K562 (cell line): Measurements from ENCODE around the gene TMSB15C. TPM values are rescaled to one million over a fixed set of nuclear protein-coding genes. Genes with fewer than 3 reads are reported as not detected.

Experiments
- ATAC-seq: fragments of 200-7000 bp; cut with Tn5 transposase; 3 replicates; pipeline ENCODE4 v1.9.1; 2020; ENCODE audit warnings: moderate library complexity
- BruUV-seq: library from RNA; stranded (reverse); fragments of 400-500 nt; replicated peaks from 2 replicates; lab custom pipeline; 2021; lab: Mats Ljungman, UMichigan
- CTCF ChIA-PET: fragments of 300-600 bp; formaldehyde crosslinking; extraction: SDS; loops from one replicate; lab custom pipeline; 2021; ENCODE audit warnings: low intra/inter-chr PET ratio; lab: Yijun Ruan, JAX
- POLR2A ChIA-PET: fragments of 300-600, 350-650 bp; sonication (Branson Sonifier 250); formaldehyde crosslinking; extraction: SDS; loops from one replicate; lab custom pipeline; 2021; ENCODE audit warnings: antibody characterized with exemption, inconsistent platforms; lab: Yijun Ruan, JAX
- DNase-seq, 4 experiments: peaks; one replicate each; pipeline versions ENCODE4 v3.0.0 to v3.0.0-alpha.2; 2011 to 2018; ENCODE audit warnings: low spot score in 3 of 4, mixed read lengths in 3 of 4; ENCODE audit errors: extremely low read depth in 1 of 4
- FAIRE-seq: peaks from 2 replicates; lab custom pipeline; 2011; peaks lifted over from hg19 to GRCh38; lab: Jason Lieb, UNC
- H2AFZ ChIP-seq: 2 replicates; pipeline ENCODE4 v1.6.0; 2011; ENCODE audit warnings: low read depth, low read length, control low read depth, inconsistent platforms
- H3K27ac ChIP-seq: fragments of 200-600 bp; 3 replicates; pipeline ENCODE4 v1.8.0; 2011; ENCODE audit warnings: low read depth, mild to moderate bottlenecking, control low read depth, inconsistent platforms, low read length, moderate library complexity, mixed read lengths; ENCODE audit errors: extremely low read depth
- H3K27me3 ChIP-seq, 2 experiments: fragments of 300-600 bp in 1 of 2; 2 replicates in 1 of 2; 3 replicates in 1 of 2; pipeline versions ENCODE4 v1.6.0 to v1.8.0; 2011; ENCODE audit warnings: inconsistent platforms in 2 of 2, low read length in 2 of 2, mild to moderate bottlenecking in 1 of 2, mixed read lengths in 1 of 2, moderate library complexity in 1 of 2; ENCODE audit not compliant: control insufficient read depth in 2 of 2, insufficient read depth in 2 of 2
- H3K36me3 ChIP-seq: fragments of 300-600 bp; 3 replicates; pipeline ENCODE4 v1.8.0; 2011; ENCODE audit warnings: mild to moderate bottlenecking, low read length, inconsistent platforms; ENCODE audit not compliant: control insufficient read depth, insufficient read depth
- H3K4me1 ChIP-seq, 2 experiments: fragments of 200-600 bp in 1 of 2; replicated peaks in 1 of 2; 2 replicates in 1 of 2; 3 replicates in 1 of 2; pipeline versions ENCODE4 v1.5.1 to v1.8.0; 2011; ENCODE audit warnings: inconsistent platforms in 2 of 2, low read length in 2 of 2, mild to moderate bottlenecking in 1 of 2, mixed read lengths in 1 of 2, moderate library complexity in 1 of 2; ENCODE audit not compliant: control insufficient read depth in 2 of 2, insufficient read depth in 2 of 2
- H3K4me2 ChIP-seq: 2 replicates; pipeline ENCODE4 v1.6.1; 2011; ENCODE audit warnings: low read length, control low read depth, inconsistent platforms, mixed read lengths; ENCODE audit not compliant: insufficient read depth
- H3K4me3 ChIP-seq: fragments of 200-600 bp; sonication (generic), shearing (Covaris generic); 2 replicates; pipeline ENCODE4 v1.5.1; 2016; ENCODE audit warnings: control low read depth, inconsistent platforms
- H3K79me2 ChIP-seq: fragments of 200-600 bp; 3 replicates; pipeline ENCODE4 v1.8.0; 2011; ENCODE audit warnings: low read length, inconsistent platforms; ENCODE audit not compliant: control insufficient read depth, insufficient read depth
- H3K9ac ChIP-seq, 2 experiments: 2 replicates each; pipeline versions ENCODE4 v1.6.0 to v1.6.1; 2011; ENCODE audit warnings: low read depth in 2 of 2, low read length in 2 of 2, control low read depth in 1 of 2, inconsistent platforms in 1 of 2, mild to moderate bottlenecking in 1 of 2, mixed read lengths in 1 of 2; ENCODE audit not compliant: insufficient read depth in 1 of 2
- H3K9me1 ChIP-seq: one replicate; pipeline ENCODE4 v1.6.0; 2011; ENCODE audit warnings: inconsistent platforms, mild to moderate bottlenecking, low read length, moderate library complexity; ENCODE audit not compliant: control insufficient read depth, insufficient read depth
- H3K9me3 ChIP-seq: replicated peaks from 2 replicates; pipeline ENCODE4 v1.5.1; 2011; ENCODE audit warnings: low read depth, low read length, inconsistent platforms; ENCODE audit not compliant: control insufficient read depth, insufficient read depth
- H4K20me1 ChIP-seq: replicated peaks from 2 replicates; pipeline ENCODE4 v1.6.1; 2011; ENCODE audit warnings: low read length, inconsistent platforms, mixed read lengths; ENCODE audit not compliant: control insufficient read depth, insufficient read depth
- CXXC5 ChIP-seq: fragments of 250-450 bp; sonication (Bioruptor Pico); IDR thresholded peaks from 2 replicates; pipeline ENCODE4 v1.8.0; 2022; ENCODE audit warnings: inconsistent platforms, mild to moderate bottlenecking, moderate library complexity
- HNRNPL ChIP-seq: fragments of 200-400 bp; formaldehyde crosslinking; IDR thresholded peaks from 2 replicates; pipeline ENCODE4 v1.6.1; 2017; ENCODE audit warnings: low read depth, mild to moderate bottlenecking, low read length
- MAFG ChIP-seq: fragments of 450-650 bp; conservative IDR thresholded peaks from 2 replicates; pipeline ENCODE4 v1.6.1; 2016; ENCODE audit warnings: missing genetic modification characterization, missing compliant biosample characterization
- RNF2 ChIP-seq: sonication (generic); IDR thresholded peaks from 2 replicates; pipeline ENCODE4 v1.6.1; 2016
- RUNX1 ChIP-seq: sonication (generic); IDR thresholded peaks from 2 replicates; pipeline ENCODE4 v1.6.1; 2016; ENCODE audit warnings: antibody characterized with exemption, low read depth
- ZNF696 ChIP-seq: fragments of 250-450 bp; sonication (Bioruptor Pico); conservative IDR thresholded peaks from 2 replicates; pipeline ENCODE4 v1.4.0; 2020; ENCODE audit warnings: mild to moderate bottlenecking, moderate library complexity
- ZSCAN29 ChIP-seq: fragments of 450-650 bp; IDR thresholded peaks from 2 replicates; pipeline ENCODE4 v1.6.1; 2017
- in situ Hi-C: fragments of 300-500 bp; cut with MboI; formaldehyde crosslinking; loops from 4 replicates; pipeline ENCODE4 v1.15.0; 2018; ENCODE audit warnings: inconsistent platforms, mixed read lengths
- intact Hi-C: fragments of 100-400 bp; cut with micrococcal nuclease; formaldehyde crosslinking; loops from 2 replicates; pipeline ENCODE4 v1.14.2; 2022
- polyA plus RNA-seq, 8 experiments: library from polyadenylated mRNA; depleted of rRNA in 4 of 8; stranded (reverse) in 5 of 8; unstranded in 3 of 8; fragments of >200 nt; fragmentation: Nextera tagmentation in 2 of 8; fragmentation: Illumina TruSeq in 1 of 8; extraction: Ambion mirVana in 2 of 8; extraction: Trizol in 1 of 8; gene quantifications; 2 replicates each; pipeline versions ENCODE4 v1.2.1 to v1.2.3, GENCODE V29; 2011 to 2014; ENCODE audit warnings: inconsistent platforms in 1 of 8, missing spikeins in 1 of 8
- total RNA-seq, 7 experiments: library from RNA; depleted of rRNA in 6 of 7; stranded (reverse); fragments of >200 nt in 6 of 7; fragmentation: Illumina TruSeq in 2 of 7; extraction: Trizol in 2 of 7; gene quantifications; 2 replicates each; pipeline versions ENCODE4 v1.2.1 to v1.2.3, GENCODE V29; 2011 to 2021; ENCODE audit warnings: low replicate concordance in 1 of 7
- TF ChIP-seq, protein P1 (sequence below): fragments of 450-650 bp; IDR thresholded peaks from 2 replicates; pipeline ENCODE4 v1.7.1; 2018; ENCODE audit warnings: mild to moderate bottlenecking, low read depth; ENCODE audit not compliant: partially characterized antibody
- TF ChIP-seq, protein P2 (sequence below): sonication (generic); formaldehyde crosslinking; IDR thresholded peaks from 2 replicates; pipeline ENCODE4 v1.8.0; 2022; ENCODE audit warnings: mild to moderate bottlenecking, missing genetic modification reagents

The TMSB15C gene
- total and polyA plus RNA-seq, 9 of the 15 experiments (the other 6 are each of a cell fraction or from before 2014, with no cell fraction given), result 0.03 TPM; not detected in 8

DNA sequence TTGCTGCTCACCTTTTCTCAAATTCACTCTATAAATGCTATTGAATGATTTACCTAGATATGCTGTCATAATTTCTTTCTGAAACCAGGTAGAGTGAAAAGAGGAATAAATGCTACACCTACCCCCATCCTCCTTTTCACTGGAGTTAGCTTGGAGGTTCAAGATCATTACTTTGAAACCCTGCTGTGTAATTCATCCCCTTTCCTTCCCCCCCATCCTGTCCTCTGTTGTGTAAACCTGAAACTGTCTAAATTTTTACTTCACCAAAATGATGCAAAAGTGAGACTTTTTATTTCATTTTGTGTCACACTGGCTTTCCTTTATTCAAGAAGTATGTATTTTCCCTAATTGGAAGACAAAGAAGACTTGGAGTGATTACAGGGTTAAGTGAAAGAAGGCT, 41.7 kb upstream of the TMSB15C start:
- CTCF ChIA-PET, result no interaction called here
- Histone ChIP-seq H3K27ac (no peak overlapping the region), H3K36me3 (no peaks in the 10 kb centered on the region), H4K20me1 (no peaks in the 10 kb centered on the region), H3K4me1 (peaks cover 0 to under 1% of the 10 kb centered on the region in 2 experiments; a peak in 1 of 5 replicates), H3K79me2 (no peaks in the 10 kb centered on the region), H3K4me2 (no peak overlapping the region), H3K9me3 (no peaks in the 10 kb centered on the region), H3K9ac (no peak overlapping the region), H3K4me3 (no peak overlapping the region), H2AFZ (no peak overlapping the region), H3K9me1 (no peaks in the 10 kb centered on the region), H3K27me3 (peaks cover 2 to 18% of the 10 kb centered on the region in 2 experiments; a peak in 2 of 5 replicates)
- POLR2A ChIA-PET, result no interaction called here
- FAIRE-seq, result no peak
- intact Hi-C loops, result no loop called here
- TF ChIP-seq, protein P1, sequence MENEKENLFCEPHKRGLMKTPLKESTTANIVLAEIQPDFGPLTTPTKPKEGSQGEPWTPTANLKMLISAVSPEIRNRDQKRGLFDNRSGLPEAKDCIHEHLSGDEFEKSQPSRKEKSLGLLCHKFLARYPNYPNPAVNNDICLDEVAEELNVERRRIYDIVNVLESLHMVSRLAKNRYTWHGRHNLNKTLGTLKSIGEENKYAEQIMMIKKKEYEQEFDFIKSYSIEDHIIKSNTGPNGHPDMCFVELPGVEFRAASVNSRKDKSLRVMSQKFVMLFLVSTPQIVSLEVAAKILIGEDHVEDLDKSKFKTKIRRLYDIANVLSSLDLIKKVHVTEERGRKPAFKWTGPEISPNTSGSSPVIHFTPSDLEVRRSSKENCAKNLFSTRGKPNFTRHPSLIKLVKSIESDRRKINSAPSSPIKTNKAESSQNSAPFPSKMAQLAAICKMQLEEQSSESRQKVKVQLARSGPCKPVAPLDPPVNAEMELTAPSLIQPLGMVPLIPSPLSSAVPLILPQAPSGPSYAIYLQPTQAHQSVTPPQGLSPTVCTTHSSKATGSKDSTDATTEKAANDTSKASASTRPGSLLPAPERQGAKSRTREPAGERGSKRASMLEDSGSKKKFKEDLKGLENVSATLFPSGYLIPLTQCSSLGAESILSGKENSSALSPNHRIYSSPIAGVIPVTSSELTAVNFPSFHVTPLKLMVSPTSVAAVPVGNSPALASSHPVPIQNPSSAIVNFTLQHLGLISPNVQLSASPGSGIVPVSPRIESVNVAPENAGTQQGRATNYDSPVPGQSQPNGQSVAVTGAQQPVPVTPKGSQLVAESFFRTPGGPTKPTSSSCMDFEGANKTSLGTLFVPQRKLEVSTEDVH, result no peak
- TF ChIP-seq MAFG (tag) (no peak), HNRNPL (no peak), CXXC5 (CRISPR knock-in tag) (no peak), ZSCAN29 (no peak), ZNF696 (CRISPR knock-in tag) (no peak), RNF2 (no peak), RUNX1 (no peak)
- TF ChIP-seq, protein P2, sequence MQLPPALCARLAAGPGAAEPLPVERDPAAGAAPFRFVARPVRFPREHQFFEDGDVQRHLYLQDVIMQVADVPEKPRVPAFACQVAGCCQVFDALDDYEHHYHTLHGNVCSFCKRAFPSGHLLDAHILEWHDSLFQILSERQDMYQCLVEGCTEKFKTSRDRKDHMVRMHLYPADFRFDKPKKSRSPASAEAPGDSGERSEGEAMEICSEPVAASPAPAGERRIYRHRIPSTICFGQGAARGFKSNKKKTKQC, result no peak
- no peak for ATAC-seq
- BruUV-seq, result no TSS peak
- in situ Hi-C loops, result no loop called here
- no peak for DNase-seq
